ENCODE data around the gene TCF19.

DNA sequence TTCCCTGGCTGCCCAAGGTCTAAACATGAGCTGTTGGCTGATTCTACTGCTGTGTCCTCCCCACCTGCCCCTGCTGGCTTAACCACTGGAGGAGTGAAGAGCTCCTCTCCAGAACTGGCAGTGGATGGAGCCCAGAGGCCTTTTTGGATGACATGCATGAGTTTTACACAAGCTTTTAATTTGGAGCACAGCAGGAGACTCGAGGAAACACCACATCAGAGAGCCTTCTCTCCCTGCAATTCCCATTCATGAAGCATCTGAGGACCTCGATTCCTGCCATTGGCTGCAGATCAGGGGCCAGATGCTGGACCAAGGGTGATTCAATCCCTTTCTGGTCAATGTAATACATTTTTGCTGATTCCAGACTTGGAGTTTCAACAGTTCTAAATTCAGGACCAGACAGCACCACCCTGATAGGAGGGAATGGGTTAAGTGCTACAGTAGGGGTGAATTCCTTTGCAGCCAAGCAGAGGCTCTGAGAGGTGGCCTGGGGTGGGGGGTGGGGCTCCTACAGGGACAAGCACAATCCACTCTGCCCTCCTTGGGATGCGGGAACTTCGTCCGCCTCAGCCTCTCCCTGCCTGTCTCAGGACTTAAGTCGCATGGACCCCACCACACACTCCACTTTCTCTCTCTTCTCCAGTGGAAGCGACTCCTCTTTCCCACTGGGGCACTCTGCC is 44.4 kb upstream of the TCF19 start:
- no peak for TF ChIP-seq POLR2A (IDR thresholded peaks at IDR 0.05)
- TF ChIP-seq, protein P1, sequence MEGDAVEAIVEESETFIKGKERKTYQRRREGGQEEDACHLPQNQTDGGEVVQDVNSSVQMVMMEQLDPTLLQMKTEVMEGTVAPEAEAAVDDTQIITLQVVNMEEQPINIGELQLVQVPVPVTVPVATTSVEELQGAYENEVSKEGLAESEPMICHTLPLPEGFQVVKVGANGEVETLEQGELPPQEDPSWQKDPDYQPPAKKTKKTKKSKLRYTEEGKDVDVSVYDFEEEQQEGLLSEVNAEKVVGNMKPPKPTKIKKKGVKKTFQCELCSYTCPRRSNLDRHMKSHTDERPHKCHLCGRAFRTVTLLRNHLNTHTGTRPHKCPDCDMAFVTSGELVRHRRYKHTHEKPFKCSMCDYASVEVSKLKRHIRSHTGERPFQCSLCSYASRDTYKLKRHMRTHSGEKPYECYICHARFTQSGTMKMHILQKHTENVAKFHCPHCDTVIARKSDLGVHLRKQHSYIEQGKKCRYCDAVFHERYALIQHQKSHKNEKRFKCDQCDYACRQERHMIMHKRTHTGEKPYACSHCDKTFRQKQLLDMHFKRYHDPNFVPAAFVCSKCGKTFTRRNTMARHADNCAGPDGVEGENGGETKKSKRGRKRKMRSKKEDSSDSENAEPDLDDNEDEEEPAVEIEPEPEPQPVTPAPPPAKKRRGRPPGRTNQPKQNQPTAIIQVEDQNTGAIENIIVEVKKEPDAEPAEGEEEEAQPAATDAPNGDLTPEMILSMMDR (IDR thresholded peaks at IDR 0.05): no peak

All from vagina (tissue), 2 donors.